GM18505 (cell line): ENCODE results near the gene RPL41.
"Not testable (repeated sequence)": the region's sequence is repeated elsewhere in the genome, so short reads cannot be mapped to it uniquely, and the experiment has no call there.

Source experiments
- ATAC-seq: cut with Tn5 transposase; IDR thresholded peaks from one replicate; pipeline ENCODE4 v1.9.1; 2021; ENCODE audit not compliant: unreplicated experiment
- POLR2A ChIP-seq: IDR thresholded peaks from 4 replicates; pipeline ENCODE4 v1.6.1; 2011; ENCODE audit warnings: borderline replicate concordance; ENCODE audit not compliant: insufficient read depth, insufficient read length; ENCODE audit errors: extremely low read depth

Gene RPL41

DNA sequence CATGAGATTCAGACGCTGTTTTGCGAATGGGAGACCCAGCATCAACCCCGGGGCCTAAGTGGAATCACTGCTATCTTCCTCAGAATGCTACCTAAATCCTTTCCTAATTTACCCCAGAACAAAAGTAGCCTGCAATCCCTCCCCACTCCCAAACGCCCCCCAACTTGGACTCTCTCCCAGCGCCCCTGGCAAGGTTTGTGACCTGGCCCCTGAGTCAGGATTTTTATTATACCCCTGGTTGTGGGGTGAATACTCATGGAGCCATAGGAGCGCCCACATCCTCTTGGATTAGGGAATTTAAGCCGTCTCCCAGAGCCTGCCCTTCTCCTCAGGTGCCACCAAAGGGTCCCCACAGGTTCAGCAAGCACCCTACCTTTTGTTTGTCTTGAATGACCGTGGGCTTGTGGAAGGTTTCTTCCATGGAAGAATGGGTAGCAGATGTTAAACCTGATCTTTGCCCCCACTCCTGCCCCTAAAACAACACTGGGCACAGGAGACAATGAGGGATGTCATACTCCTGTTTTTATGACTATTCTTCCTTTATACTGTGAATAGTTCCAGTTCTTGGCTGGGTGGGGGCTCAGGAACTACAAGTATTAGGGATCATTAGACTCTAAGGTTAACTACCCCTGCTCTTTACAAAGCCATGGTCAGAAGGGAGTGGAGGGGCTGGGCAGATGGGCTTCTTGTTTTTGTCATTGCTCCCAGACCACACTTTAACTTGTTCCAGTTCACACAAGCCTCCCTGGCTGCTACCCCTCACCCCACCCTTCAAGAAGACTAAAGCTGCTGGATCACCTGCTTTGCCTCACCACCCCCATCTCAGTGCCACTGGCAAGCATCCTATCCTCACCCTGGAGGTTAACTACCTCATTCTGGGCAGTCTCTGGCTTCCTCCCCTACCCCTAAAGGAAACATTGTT lies 36.6 kb downstream of the RPL41 start:
- TF ChIP-seq POLR2A: no peak
- ATAC-seq: no peak

DNA sequence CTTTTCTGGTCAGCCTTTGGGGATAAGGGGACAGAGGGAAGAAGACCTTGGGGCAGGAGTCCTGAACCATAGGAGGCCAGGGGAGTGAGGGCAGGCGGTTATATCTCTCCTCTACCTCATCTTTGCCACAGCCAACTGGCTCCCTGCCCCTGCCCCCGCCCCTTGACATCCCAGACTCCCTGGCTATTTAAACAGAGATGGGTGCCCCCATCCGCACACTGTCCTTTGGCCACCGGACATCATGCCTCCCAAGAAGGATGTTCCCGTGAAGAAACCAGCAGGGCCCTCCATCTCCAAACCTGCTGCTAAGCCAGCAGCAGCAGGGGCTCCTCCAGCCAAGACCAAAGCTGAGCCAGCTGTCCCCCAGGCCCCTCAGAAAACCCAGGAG lies 37.2 kb downstream of the RPL41 start:
- no peak for TF ChIP-seq POLR2A
- no peak for ATAC-seq

DNA sequence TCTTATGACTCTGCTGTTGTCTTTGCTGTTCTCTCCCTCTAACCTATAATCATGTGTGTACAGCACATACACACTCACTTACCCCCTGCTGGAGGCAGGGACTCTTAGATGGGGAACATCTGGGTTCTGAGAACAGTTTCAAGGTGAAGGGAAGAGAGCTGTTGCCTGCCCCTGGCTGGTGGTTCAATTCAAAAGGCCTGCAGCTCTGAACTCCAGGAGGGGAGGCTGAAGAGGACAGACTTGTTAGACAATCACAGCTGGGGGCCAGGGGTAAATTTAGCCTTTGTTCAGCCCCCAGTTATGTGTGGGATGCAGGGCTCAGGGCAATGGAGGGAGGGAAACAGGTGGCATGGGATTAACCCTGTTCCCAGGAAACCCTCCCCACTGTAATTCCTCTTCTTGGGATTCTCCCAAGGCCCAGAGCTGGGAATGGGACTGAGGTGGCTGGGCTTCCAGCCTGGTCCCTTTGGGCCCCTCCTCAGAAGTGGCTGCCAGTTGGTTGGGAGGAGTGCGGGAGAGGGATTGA lies 37.9 kb downstream of the RPL41 start:
- TF ChIP-seq POLR2A: no peak
- ATAC-seq: no peak

- no peak for ATAC-seq
Observed at GRCh38 chr12:56154818-56155217, 38.4 kb downstream of the RPL41 start.

DNA sequence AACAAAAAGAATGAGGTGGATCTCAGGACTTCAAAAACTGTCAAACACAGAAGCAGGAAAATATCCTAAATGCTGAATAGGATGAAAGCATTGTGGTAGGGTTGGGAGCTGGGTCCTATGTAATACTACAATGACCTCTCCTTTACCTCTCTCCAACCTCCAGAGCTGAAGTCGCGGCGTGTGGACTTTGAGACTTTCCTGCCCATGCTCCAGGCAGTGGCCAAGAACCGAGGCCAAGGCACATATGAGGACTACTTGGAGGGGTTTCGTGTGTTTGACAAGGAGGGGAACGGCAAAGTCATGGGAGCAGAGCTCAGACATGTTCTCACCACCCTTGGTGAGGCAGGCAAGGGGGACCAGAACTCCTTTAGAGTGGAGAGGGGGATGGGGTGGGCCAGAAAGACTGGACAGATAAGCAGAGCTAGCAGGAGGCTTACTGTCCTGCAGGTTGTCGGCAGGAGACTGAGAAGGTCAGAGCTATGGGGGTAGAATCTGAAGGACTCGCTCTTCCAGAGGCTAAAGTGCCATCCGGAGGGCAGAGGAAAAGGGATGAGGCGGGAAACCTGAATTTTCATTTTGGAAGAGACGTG lies 38.9 kb downstream of the RPL41 start:
- no peak for TF ChIP-seq POLR2A
- no peak for ATAC-seq

More at GRCh38 chr12:56154818-56155217, 38.4 kb downstream of the RPL41 start:
- no peak for TF ChIP-seq POLR2A

- not testable (repeated sequence) for ATAC-seq
Observed at GRCh38 chr12:56156464-56157200, 40.2 kb downstream of the RPL41 start.

DNA sequence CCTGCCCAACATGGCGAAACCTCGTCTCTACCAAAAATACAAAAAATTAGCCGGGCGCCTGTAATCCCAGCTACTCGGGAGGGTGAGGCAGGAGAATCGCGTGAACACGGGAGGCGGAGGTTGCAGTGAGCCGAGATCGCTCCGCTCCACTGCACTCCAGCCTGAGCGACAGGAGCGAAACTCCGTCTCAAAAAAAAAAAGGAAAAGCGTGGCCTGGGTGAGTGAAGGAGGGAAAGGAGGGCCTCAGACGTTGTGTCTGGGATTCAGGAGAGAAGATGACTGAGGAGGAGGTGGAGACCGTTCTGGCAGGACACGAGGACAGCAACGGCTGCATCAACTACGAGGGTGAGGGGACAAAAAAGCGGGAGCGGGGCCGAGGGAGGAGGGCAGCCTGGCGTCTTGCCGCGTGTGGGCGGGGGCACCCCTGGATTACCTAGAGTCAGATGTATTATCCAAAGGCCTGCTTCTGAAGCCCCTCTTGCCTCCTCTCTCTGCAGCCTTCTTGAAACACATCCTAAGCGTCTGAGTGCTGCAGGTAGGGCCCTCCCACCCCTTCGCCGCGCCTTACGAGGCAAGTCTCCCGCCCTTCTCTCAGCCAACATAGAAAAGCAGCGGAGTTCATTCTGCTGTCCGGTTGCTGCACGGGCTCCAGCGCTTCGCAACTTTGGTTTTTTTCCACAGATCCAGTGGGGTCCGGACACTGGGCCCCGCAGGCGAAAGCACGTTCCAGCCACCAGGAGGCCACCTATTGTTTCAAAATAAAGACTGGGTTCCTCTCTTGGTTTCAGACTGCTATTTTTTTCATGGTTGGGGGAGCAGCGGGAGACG lies 41.0 kb downstream of the RPL41 start:
- ATAC-seq: peak; percentile 36

DNA sequence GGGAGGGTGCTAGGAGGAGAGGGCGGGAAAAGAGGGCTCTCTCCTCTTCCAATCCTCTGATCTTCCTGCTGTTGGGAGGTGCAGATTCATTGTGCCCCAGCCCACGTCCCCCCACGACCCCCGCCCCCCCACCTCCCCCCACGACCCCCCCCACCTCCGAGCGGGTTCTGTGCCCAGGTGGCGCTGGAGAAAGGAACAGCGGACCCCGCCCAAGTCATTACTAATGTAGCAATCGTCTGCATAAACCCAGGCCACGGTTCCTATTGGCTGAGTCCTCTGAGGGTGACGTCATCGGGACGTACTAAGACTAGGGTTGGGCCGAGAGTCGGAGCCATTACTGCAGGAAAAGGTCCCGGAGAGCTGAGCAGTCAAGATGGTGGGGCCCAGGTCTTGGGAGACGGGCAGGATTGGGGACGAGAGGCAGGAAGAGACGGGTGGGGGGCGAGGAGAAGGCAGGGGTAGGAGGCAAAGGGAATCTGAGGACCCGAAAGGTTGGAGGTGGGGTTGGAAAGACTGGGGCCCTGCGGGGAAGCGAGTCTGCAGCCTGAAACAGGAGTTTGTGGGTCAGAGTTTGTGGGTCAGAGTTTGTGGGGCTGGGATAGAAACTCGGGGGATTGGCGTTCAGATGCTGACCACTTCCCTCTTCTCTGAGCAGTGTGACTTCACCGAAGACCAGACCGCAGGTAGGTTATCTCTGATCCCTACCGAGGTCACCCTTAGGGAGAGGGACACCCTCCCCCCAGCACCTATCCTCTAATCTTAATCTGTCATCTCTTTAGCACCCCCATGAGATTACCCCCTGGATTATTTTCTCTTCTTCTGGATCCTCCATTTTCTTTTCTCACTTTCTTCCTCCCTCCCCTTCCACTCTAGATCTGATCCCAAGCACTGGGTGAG lies 41.8 kb downstream of the RPL41 start, which contains the start of gene MYL6:
Gene MYL6 (plus strand): TSS at position 331 of the 897 bp plus-strand sequence. CDS start 43 bp downstream, at position 374.
- peak; percentile 72 for ATAC-seq
- peak; percentile 99 for TF ChIP-seq POLR2A

More for the DNA sequence above, 41.0 kb downstream of the RPL41 start:
- TF ChIP-seq POLR2A: no peak

GRCh38 chr12:56158926-56159461 lies 42.6 kb downstream of the RPL41 start:
- no peak for ATAC-seq
- peak; percentile 34 for TF ChIP-seq POLR2A

GRCh38 chr12:56159482-56160192 lies 43.2 kb downstream of the RPL41 start:
- peak; percentile 7 for TF ChIP-seq POLR2A
- no peak for ATAC-seq
